ENCODE results near the gene GNAS-AS1.

DNA sequence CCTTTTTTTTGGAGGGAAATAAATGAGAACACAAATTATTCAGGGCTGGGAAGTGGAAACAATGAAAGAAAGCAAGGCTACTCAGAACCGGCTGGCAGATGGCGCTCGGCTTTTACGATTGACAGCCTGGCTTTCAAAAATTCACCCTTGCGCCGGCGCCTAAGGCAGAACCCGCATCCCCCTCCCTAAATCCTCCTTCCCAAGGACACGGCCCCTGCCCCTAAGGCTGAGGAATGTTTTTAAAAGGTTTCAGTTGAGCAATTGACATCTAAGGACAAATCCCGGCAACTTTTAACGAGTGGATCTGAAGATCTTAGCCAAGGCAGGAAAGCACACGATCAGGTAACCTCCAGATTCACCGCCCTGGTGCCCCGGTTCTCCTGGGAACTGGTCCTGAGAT lies 18.1 kb upstream of the GNAS-AS1 start:
- TF ChIP-seq CTCF (IDR thresholded peaks at IDR 0.05; ENCODE audit: poor library complexity) (peak; percentile 69), EZH2 (IDR thresholded peaks at IDR 0.05; ENCODE audit: borderline replicate concordance) (no peak), EZH2phosphoT487 (IDR thresholded peaks at IDR 0.05; ENCODE audit: low read depth, severe bottlenecking, unreplicated experiment) (no peak)
